Nephron (organoid): ENCODE data around the gene MAD1L1.

Experiments used
- H3K27ac Mint-ChIP-seq, 3 experiments: 2 replicates each; pipeline ENCODE4 v1.8.0; 2020; ENCODE audit warnings: mixed read lengths in 3 of 3, mild to moderate bottlenecking in 2 of 3, moderate library complexity in 1 of 3
- H3K27me3 Mint-ChIP-seq: 2 replicates; pipeline ENCODE4 v1.8.0; 2021; ENCODE audit warnings: low read depth, mild to moderate bottlenecking, moderate library complexity, mixed read lengths
- H3K36me3 Mint-ChIP-seq: 2 replicates; pipeline ENCODE4 v1.8.0; 2020; ENCODE audit warnings: low read depth, mixed read lengths
- H3K4me1 Mint-ChIP-seq: 2 replicates; pipeline ENCODE4 v1.8.0; 2020; ENCODE audit warnings: mixed read lengths
- H3K4me3 Mint-ChIP-seq, 3 experiments: 2 replicates each; pipeline ENCODE4 v1.8.0; 2020; ENCODE audit warnings: mild to moderate bottlenecking in 3 of 3, mixed read lengths in 3 of 3, moderate library complexity in 2 of 3
- H3K9me3 Mint-ChIP-seq: 2 replicates; pipeline ENCODE4 v1.8.0; 2020; ENCODE audit warnings: mixed read lengths
- TF ChIP-seq, protein P1 (sequence below), 3 experiments: fragments of 200-600 bp; sonication (generic); IDR thresholded peaks; one replicate each; pipeline ENCODE4 v1.5.0; 2021; ENCODE audit warnings: antibody characterized with exemption in 3 of 3; ENCODE audit not compliant: unreplicated experiment in 3 of 3

MAD1L1 gene

DNA sequence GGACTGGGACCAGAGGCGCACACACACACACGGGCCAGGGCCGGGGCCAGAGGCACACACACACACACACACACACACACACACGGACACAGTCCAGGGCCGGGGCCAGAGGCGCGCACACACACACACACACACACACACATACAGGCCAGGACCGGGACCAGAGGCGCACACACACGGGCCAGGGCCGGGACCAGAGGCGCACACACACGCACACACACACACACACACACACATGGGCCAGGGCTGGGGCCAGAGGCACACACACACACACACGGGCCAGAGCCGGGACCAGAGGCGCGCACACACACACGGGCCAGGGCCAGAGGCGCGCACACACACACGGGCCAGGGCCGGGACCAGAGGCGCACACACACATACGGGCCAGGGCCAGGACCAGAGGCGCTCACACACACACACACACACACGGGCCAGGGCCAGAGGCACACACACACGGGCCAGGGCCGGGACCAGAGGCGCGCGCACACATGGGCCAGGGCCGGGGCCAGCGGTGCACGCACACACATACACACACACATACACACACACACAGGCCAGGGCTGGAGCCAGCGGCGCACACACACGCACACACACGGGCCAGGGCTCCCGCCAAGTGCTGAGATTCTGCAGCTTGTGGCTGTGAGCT, 293.8 kb downstream of the MAD1L1 start:
- H3K4me3 Mint-ChIP-seq = no peak overlapping the region
- H3K4me1 Mint-ChIP-seq = peaks cover 23% of the 10 kb centered on the region
- peaks cover 10% of the 10 kb centered on the region for H3K9me3 Mint-ChIP-seq
- peaks cover 7% of the 10 kb centered on the region for H3K27me3 Mint-ChIP-seq
- peaks cover 19% of the 10 kb centered on the region for H3K36me3 Mint-ChIP-seq
- TF ChIP-seq, protein P1, sequence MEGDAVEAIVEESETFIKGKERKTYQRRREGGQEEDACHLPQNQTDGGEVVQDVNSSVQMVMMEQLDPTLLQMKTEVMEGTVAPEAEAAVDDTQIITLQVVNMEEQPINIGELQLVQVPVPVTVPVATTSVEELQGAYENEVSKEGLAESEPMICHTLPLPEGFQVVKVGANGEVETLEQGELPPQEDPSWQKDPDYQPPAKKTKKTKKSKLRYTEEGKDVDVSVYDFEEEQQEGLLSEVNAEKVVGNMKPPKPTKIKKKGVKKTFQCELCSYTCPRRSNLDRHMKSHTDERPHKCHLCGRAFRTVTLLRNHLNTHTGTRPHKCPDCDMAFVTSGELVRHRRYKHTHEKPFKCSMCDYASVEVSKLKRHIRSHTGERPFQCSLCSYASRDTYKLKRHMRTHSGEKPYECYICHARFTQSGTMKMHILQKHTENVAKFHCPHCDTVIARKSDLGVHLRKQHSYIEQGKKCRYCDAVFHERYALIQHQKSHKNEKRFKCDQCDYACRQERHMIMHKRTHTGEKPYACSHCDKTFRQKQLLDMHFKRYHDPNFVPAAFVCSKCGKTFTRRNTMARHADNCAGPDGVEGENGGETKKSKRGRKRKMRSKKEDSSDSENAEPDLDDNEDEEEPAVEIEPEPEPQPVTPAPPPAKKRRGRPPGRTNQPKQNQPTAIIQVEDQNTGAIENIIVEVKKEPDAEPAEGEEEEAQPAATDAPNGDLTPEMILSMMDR (IDR thresholded peaks at IDR 0.05; ENCODE audit: unreplicated experiment in 3 of 3) = no peak
- no peak overlapping the region for H3K27ac Mint-ChIP-seq

GRCh38 chr7:1937252-1937605, 295.5 kb downstream of the MAD1L1 start:
- Mint-ChIP-seq H3K27me3 (peaks cover 10% of the 10 kb centered on the region), H3K4me3 (no peak overlapping the region), H3K9me3 (peaks cover 10% of the 10 kb centered on the region), H3K27ac (no peak overlapping the region), H3K4me1 (peaks cover 20% of the 10 kb centered on the region), H3K36me3 (peaks cover 27% of the 10 kb centered on the region)
- TF ChIP-seq, protein P1 (IDR thresholded peaks at IDR 0.05; ENCODE audit: unreplicated experiment in 3 of 3) = no peak

DNA sequence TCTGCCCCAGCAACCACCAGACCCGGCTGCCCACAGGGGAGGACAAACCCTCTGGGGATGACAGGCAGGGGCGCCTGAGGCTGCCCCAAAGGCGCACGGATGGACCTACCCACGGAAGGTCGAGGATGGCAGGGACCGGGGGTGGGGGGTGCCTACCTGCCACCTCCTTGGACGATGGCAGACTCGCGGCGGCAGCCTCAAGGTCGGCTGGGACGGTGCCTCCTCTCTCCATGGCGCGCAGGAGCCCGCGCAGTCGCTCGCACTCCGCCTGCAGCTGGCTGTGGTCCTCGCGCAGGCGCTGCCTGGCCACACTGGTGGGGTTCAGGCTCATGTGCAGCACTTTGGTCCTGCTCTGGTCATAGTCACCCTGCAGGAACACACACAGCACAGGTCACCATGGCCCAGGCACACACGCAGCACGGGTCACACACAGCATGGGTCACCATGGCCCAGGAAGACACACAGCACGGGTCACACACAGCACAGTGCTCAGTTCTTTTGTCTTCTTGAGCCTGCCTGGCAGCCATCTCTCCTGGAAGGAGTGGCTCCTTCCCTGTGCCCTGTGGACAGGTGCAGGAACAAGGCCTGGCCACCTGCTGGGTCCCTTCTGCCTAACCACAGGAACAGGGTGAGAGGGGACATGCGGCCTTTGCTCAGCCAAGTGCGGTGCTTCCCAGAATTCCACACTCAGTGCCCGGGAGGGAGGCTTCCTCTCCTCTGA, 296.1 kb downstream of the MAD1L1 start:
- Mint-ChIP-seq H3K4me1 (peaks cover 16% of the 10 kb centered on the region), H3K36me3 (peaks cover 30% of the 10 kb centered on the region), H3K4me3 (no peak overlapping the region), H3K9me3 (peaks cover 10% of the 10 kb centered on the region), H3K27ac (no peak overlapping the region), H3K27me3 (peaks cover 12% of the 10 kb centered on the region)
- TF ChIP-seq, protein P1 (IDR thresholded peaks at IDR 0.05; ENCODE audit: unreplicated experiment in 3 of 3) = no peak

- H3K4me1 Mint-ChIP-seq = peaks cover 16% of the 10 kb centered on the region
- H3K36me3 Mint-ChIP-seq = peaks cover 34% of the 10 kb centered on the region
- no peak overlapping the region for H3K27ac Mint-ChIP-seq
- H3K4me3 Mint-ChIP-seq = no peak overlapping the region
- peaks cover 12% of the 10 kb centered on the region for H3K27me3 Mint-ChIP-seq
- H3K9me3 Mint-ChIP-seq = peaks cover 10% of the 10 kb centered on the region
- TF ChIP-seq, protein P1 (IDR thresholded peaks at IDR 0.05; ENCODE audit: unreplicated experiment in 3 of 3) = no peak
Measured at GRCh38 chr7:1936006-1936310, 296.8 kb downstream of the MAD1L1 start.

DNA sequence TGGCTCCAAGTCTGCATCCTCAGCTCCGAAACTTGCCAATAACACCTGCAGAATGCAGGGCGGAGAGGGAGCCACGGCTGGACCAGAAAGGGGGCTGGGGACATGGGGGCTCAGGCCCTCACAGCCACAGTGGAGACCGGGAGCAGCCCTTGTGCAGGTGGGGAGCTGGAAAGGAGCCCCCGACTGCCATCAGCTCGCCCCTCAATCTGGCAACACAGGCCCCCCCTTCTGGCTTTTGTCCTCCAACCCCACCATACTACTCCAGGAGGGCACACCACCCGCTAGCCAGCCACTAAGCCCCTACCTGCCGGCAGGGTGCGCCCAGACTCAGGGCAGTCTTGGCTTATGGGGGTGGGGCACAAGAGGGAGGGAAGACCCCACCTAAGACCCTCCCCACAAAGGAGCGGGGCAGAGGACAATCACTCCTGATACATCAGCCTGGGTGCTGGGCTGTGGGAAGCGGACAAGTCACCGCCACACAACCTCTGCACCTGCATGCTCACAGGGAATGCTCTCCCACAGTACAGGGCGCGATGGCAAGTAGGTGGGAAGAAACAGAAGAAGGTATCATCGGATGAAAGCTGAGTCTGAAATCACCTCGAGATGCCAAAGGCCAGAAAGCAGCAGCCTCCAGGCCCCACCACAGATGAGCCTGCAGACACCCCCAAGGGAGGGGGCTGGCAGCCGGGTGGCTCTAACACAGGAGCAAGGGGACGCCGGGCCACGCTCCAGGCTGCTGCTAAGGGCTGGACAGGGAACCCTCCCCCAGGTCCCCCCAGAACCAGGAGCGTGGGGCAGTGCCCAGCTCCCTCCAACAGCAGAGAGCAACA, 297.4 kb downstream of the MAD1L1 start:
- TF ChIP-seq, protein P1 (IDR thresholded peaks at IDR 0.05; ENCODE audit: unreplicated experiment in 3 of 3) = no peak
- H3K36me3 Mint-ChIP-seq = peaks cover 34% of the 10 kb centered on the region

More for the DNA sequence above, 297.4 kb downstream of the MAD1L1 start:
- no peak overlapping the region for H3K4me3 Mint-ChIP-seq
- H3K4me1 Mint-ChIP-seq = peaks cover 16% of the 10 kb centered on the region
- H3K9me3 Mint-ChIP-seq = peaks cover 10% of the 10 kb centered on the region
- H3K27me3 Mint-ChIP-seq = peaks cover 12% of the 10 kb centered on the region
- no peak overlapping the region for H3K27ac Mint-ChIP-seq
